Prostate gland (tissue), 2 donors: ENCODE data around the gene GAN. TPM values are rescaled to one million over a fixed set of nuclear protein-coding genes. Genes with fewer than 3 reads are reported as not detected.

Experiments used
- DNase-seq: peaks from one replicate; pipeline ENCODE4 v3.0.0-alpha.2; 2019; ENCODE audit warnings: low spot score
- H3K27ac ChIP-seq, 2 donors: fragments of 200-600 bp; sonication (generic); 2 replicates each; pipeline ENCODE4 v1.5.1; 2017 to 2019
- H3K27me3 ChIP-seq: fragments of 200-600 bp; sonication (generic); replicated peaks from 2 replicates; pipeline ENCODE4 v1.5.1; 2019; ENCODE audit not compliant: insufficient read depth
- H3K36me3 ChIP-seq, 2 donors: fragments of 200-600 bp; sonication (generic); 1 replicate in 1 of 2; 2 replicates in 1 of 2; pipeline versions ENCODE4 v1.5.1 to v1.8.1; 2017 to 2019
- H3K4me1 ChIP-seq: fragments of 200-600 bp; sonication (generic); replicated peaks from 2 replicates; pipeline ENCODE4 v1.5.1; 2019
- H3K4me3 ChIP-seq, 2 donors: fragments of 200-600 bp; sonication (generic); 2 replicates each; pipeline ENCODE4 v1.5.1; 2017 to 2019
- H3K9me3 ChIP-seq: fragments of 200-600 bp; sonication (generic); 2 replicates; pipeline ENCODE4 v1.5.1; 2017
- POLR2A ChIP-seq: fragments of 450-650 bp; IDR thresholded peaks from one replicate; pipeline ENCODE4 v1.6.1; 2016; ENCODE audit warnings: antibody characterized with exemption, mild to moderate bottlenecking
- POLR2AphosphoS5 ChIP-seq: sonication (generic); formaldehyde crosslinking; IDR thresholded peaks from one replicate; pipeline ENCODE4 v1.6.1; 2017; ENCODE audit warnings: antibody characterized with exemption
- WGBS: methylation state at CpG from one replicate; pipeline ENCODE4 v1.1.5; 2018; 5-methylcytosine and 5-hydroxymethylcytosine counted together
- intact Hi-C: fragments of 100-400 bp; cut with DNase I; formaldehyde crosslinking; loops from one replicate; pipeline ENCODE4 v1.14.2; 2022
- total RNA-seq, 2 donors: library from RNA; depleted of rRNA; stranded (reverse); fragments of >200 nt; gene quantifications; one replicate each; pipeline ENCODE4 v1.1.0, GENCODE V29; 2016
- TF ChIP-seq, protein P1 (sequence below), 4 experiments: fragments of 200-600 bp in 2 of 4; fragments of 450-650 bp in 2 of 4; sonication (generic) in 2 of 4; IDR thresholded peaks; 1 replicate in 3 of 4; 2 replicates in 1 of 4; pipeline ENCODE4 v1.5.1; 2016 to 2019; ENCODE audit warnings: antibody characterized with exemption in 4 of 4, mild to moderate bottlenecking in 2 of 4, moderate library complexity in 2 of 4

The GAN gene, protein sequence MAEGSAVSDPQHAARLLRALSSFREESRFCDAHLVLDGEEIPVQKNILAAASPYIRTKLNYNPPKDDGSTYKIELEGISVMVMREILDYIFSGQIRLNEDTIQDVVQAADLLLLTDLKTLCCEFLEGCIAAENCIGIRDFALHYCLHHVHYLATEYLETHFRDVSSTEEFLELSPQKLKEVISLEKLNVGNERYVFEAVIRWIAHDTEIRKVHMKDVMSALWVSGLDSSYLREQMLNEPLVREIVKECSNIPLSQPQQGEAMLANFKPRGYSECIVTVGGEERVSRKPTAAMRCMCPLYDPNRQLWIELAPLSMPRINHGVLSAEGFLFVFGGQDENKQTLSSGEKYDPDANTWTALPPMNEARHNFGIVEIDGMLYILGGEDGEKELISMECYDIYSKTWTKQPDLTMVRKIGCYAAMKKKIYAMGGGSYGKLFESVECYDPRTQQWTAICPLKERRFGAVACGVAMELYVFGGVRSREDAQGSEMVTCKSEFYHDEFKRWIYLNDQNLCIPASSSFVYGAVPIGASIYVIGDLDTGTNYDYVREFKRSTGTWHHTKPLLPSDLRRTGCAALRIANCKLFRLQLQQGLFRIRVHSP
- total RNA-seq = 10 to 100 TPM in 1 of 2 donors, 1 to 10 TPM in 1; 8.2 to 10.1 TPM

DNA sequence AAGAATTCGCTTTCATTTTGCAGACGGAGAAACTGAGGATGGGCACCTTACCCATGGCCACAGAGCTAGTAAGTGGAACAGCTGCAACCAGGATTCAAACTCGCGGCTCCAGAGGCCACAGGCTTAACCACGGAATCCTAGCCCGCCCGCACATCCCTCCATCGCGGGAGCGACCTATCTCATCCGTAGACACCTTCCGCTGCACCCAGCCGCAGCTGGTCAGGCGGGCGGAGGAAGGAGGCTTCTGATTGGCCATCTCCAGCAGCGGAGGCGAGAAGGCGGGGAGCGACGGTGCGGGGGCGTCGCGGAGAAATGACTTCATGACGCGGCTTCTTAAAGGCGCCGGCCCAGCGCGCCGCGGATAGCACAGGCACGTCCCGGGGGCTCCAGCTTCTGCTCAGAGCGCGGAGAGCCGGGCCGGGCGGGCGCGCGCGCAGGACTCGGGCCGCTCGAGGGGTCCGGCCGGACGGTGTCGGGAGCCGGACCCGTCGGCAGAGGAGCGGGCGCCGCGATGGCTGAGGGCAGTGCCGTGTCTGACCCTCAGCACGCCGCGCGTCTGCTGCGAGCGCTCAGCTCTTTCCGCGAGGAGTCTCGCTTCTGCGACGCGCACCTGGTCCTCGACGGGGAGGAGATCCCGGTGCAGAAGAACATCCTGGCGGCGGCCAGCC, at the start of gene GAN:
Gene GAN, plus strand, starts transcription at position 360 of the 668 bp plus-strand sequence. Its CDS starts 152 bp downstream, at position 512.
- intact Hi-C loops = loop anchor here (5.0 to 10.0 kb wide), 3 partner anchors 107 to 280 kb away; partner anchors contain the start of genes ATMIN and GCSH
- no peaks in the 10 kb centered on the region for H3K27me3 ChIP-seq
- peak; percentile 97 for DNase-seq
- under 1% methylated on average over 58 of the region's 75 CpGs for WGBS
- no peaks in the 10 kb centered on the region for H3K36me3 ChIP-seq
- H3K9me3 ChIP-seq = no peaks in the 10 kb centered on the region
- H3K4me1 ChIP-seq = peaks cover 7% of the 10 kb centered on the region
- H3K27ac ChIP-seq = peak within 1 kb of the TSS; percentile 93 to 96
- peak within 1 kb of the TSS; percentile 89 to 99 for H3K4me3 ChIP-seq
- TF ChIP-seq, protein P1, sequence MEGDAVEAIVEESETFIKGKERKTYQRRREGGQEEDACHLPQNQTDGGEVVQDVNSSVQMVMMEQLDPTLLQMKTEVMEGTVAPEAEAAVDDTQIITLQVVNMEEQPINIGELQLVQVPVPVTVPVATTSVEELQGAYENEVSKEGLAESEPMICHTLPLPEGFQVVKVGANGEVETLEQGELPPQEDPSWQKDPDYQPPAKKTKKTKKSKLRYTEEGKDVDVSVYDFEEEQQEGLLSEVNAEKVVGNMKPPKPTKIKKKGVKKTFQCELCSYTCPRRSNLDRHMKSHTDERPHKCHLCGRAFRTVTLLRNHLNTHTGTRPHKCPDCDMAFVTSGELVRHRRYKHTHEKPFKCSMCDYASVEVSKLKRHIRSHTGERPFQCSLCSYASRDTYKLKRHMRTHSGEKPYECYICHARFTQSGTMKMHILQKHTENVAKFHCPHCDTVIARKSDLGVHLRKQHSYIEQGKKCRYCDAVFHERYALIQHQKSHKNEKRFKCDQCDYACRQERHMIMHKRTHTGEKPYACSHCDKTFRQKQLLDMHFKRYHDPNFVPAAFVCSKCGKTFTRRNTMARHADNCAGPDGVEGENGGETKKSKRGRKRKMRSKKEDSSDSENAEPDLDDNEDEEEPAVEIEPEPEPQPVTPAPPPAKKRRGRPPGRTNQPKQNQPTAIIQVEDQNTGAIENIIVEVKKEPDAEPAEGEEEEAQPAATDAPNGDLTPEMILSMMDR (IDR thresholded peaks at IDR 0.05) = peak in 1 of 4 experiments; percentile 19
- TF ChIP-seq POLR2AphosphoS5 = peak; percentile 99
- TF ChIP-seq POLR2A = peak; percentile 97

DNA sequence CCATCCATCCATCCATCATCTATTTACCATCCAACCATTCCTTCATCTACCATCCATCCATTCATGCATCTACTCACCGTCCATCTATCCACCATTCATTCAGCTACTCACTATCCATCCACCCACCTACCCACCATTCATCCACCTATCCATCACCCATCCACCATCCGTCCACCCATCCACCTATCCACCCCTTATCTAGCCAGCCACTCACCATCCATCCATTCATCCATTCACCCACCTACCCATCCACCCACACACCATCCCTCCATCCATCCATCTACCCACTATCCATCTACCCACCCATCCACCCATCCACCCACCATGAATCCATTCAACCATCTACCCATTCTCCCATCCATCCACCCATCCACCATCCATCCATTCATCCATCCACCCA, 49.7 kb upstream of the GAN start:
- intact Hi-C loops = no loop called here
- H3K4me1 ChIP-seq = peaks cover 4% of the 10 kb centered on the region
- H3K9me3 ChIP-seq = no peaks in the 10 kb centered on the region
- H3K4me3 ChIP-seq = no peak overlapping the region
- no peak for TF ChIP-seq POLR2A
- TF ChIP-seq, protein P1 (IDR thresholded peaks at IDR 0.05) = no peak
- TF ChIP-seq POLR2AphosphoS5 = no peak
- 98% methylated on average over 2 of the region's 2 CpGs for WGBS
- H3K27me3 ChIP-seq = no peaks in the 10 kb centered on the region
- H3K27ac ChIP-seq = no peak overlapping the region
- no peaks in the 10 kb centered on the region for H3K36me3 ChIP-seq
- no peak for DNase-seq

DNA sequence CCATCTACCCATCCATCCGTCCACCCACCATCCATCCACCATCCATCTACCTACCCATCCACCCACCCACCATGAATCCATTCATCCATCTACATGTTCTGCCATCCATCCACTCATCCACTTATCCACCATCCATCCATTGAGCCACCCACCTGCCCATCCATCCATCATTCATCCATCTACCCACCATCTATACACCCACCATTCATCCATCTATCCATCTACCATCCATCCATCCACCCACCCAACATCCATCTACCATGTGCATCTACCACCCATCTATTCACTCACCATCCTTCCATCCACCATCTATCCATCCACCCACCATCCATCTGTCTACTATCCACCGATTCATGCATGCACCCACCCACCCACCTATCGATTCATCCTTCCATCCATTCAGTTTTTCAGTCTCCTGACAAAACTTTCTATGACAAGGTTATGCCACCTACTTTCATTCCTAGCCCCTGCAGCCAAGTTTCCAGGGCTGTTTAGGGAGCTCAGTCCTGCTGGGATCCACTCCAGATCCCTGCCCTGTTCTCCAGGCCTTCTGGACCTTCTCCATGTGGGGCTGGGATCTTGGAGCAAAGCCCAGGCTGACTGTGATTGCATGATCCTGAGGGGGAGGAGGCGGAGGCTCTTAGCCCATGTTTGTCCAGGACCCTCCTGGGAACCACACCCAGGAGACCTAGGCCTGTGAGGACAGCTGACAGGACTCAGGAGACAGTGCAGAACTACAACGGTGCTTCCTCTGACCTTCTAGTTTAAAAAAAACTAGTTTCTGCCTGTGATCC, 48.9 kb upstream of the GAN start:
- Histone ChIP-seq H3K4me1 (peaks cover 4% of the 10 kb centered on the region), H3K9me3 (no peaks in the 10 kb centered on the region), H3K27me3 (no peaks in the 10 kb centered on the region), H3K27ac (peak overlapping the region; percentile 26 to 51), H3K36me3 (no peaks in the 10 kb centered on the region), H3K4me3 (no peak overlapping the region)
- TF ChIP-seq, protein P1 (IDR thresholded peaks at IDR 0.05) = no peak
- TF ChIP-seq POLR2AphosphoS5 = peak; percentile 69
- TF ChIP-seq POLR2A = no peak
- peak; percentile 72 for DNase-seq
- 63% methylated on average over 5 of the region's 5 CpGs for WGBS
- intact Hi-C loops = no loop called here

DNA sequence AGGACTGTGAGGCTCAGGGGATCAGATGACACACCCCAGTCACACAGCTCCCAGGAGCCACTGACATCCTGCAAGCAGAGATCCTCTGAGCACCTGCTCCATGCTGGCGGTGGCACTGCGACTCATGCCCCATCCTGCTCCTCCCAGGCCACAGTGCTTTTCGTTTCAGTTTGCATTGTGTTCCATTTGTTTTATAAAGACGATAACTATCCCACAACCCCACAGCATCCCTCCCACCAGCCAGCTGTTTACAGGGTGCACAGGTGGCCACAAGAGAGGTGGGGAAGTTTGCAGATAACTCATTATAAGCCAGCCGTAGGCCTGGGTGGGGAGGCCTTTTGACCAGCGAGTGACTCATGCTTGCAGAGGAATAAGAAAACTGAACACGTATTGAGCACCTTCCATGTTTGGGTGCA, 48.1 kb upstream of the GAN start:
- Histone ChIP-seq H3K4me3 (no peak overlapping the region), H3K27ac (peak overlapping the region; percentile 26 to 51), H3K27me3 (no peaks in the 10 kb centered on the region), H3K36me3 (no peaks in the 10 kb centered on the region), H3K9me3 (no peaks in the 10 kb centered on the region), H3K4me1 (peaks cover 4% of the 10 kb centered on the region)
- no peak for DNase-seq
- intact Hi-C loops = no loop called here
- no peak for TF ChIP-seq POLR2AphosphoS5
- TF ChIP-seq, protein P1 (IDR thresholded peaks at IDR 0.05) = no peak
- TF ChIP-seq POLR2A = no peak
- WGBS = 55% methylated on average over 7 of the region's 7 CpGs
